NCI-H128 (cell line): Measurements from ENCODE around the gene RAB4B.
"Not testable (repeated sequence)": the region's sequence is repeated elsewhere in the genome, so short reads cannot be mapped to it uniquely, and the experiment has no call there.

Experiments used
- DNase-seq: peaks from one replicate; lab custom pipeline; 2025; ENCODE audit not compliant: unreplicated experiment; lab: John Stamatoyannopoulos, UW

RAB4B gene

DNA sequence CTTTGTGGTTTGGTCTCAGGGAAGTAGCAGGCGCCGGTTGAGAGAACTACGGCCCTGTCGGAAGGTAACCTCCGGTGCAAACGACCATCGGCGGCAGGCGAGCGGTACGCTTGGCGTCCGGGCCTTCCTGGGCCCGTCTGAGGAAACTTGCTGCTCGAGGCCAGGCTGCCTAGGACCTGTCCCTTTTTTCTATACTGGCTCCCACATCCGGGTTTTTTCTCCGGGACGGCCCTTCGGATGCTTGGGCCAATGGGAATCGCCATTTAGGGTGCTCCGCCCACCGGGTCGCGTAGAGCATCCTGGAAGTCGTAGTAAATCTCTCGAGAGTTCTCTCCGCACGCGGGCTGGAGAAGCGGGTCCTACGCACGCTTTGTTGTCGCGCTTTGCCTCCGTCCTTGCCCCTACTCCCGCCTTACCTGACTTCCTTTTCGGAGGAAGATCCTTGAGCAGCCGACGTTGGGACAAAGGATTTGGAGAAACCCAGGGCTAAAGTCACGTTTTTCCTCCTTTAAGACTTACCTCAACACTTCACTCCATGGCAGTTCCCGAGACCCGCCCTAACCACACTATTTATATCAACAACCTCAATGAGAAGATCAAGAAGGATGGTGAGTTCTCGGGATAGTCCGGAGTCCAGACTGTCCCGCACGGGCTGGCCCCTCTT, 27.0 kb upstream of the RAB4B start, which contains the start of gene SNRPA:
TSS of gene SNRPA (plus strand) at position 330 of the 664 bp plus-strand sequence. CDS start at position 536, 206 bp downstream.
- peak; percentile 97 for DNase-seq

DNA sequence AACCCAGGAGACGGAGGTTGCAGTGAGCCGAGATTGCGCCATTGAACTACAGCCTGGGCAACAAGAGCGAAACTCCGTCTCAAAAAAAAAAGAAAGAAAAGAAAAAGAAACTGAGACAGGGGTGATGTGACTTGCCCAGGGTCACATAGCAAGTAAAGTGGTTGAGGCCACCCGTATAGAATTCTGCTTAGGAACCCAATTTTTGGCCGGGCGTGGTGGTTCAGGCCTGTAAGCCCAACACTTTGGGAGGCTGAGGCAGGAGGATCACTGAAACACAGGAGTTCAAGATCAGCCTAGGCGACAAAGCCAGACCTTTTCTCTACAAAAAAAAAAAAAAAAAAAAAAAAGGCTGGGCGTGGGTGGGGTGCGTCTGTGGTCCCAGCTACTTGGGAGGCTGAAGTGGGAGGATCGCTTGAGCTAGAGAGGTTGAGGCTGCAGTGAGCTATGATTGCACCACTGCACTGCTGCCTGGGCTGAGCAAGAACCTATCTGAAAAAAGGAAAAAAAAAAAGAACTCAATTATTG, 25.7 kb upstream of the RAB4B start:
- DNase-seq = no peak

DNA sequence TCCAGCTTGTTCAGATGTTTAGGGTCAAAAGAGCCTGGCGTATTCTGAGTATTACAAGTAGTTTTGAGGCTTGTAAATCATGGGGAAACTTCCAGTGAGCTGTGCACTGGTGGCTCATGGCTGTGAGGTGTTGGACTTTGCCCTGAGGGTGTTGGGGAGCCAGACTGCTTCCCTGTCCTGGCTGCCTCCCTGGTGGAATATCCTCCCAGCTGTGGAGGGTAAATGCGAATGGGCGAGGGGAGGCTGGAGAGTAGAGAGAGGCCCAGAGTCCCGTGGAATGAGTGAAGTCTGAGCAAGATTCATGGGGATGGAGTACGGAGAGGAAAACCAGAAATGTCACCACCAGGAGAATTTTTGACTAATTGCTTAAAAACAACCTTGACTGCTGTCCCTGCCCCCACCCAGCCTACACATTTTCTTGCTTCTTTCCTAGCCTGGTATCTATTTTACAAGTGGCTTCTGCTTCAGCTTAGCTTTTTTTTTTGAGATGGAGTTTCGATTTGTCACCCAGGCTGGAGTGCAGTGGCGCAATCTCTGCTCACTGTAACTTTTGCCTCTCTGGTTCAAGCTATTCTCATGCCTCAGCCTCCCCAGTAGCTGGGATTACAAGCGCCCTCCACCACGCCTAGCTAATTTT, 23.3 kb upstream of the RAB4B start:
- no peak for DNase-seq

DNA sequence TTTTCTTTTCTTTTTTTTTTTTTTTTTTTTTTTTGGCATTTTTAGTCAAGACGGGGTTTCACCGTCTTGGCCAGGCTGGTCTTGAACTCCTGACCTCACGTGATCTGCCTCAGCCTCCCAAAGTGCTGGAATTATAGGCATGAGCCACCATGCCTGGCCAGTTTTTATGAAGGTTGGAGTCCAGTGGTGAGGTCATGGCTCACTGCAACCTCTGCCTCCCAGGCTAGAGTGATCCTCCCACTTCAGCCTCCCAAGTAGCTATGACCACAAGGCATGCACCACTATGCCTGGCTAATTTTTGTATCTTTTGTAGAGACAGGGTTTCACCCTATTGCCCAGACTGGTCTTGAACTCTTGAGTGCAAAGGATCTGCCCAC, 22.8 kb upstream of the RAB4B start:
- DNase-seq = no peak

DNA sequence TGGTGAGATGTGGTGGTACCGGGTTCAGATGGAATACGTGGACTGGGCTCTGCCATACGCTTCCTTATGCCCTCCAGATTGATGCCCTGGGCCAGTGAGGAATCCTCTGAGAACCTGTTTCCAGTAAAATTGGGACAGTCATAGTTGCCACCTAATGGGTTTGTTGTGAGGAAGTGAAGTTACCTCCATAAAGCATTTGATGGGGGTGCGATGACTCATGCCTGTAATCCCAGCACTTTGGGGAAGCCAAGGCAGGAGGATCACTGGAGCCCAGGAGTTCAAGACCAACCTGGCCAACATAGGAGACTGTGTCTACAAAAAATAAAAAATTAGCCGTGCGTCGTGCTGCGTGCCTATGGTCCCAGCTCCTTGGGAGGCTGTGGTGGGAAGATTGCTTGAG, 22.3 kb upstream of the RAB4B start:
- no peak for DNase-seq

DNA sequence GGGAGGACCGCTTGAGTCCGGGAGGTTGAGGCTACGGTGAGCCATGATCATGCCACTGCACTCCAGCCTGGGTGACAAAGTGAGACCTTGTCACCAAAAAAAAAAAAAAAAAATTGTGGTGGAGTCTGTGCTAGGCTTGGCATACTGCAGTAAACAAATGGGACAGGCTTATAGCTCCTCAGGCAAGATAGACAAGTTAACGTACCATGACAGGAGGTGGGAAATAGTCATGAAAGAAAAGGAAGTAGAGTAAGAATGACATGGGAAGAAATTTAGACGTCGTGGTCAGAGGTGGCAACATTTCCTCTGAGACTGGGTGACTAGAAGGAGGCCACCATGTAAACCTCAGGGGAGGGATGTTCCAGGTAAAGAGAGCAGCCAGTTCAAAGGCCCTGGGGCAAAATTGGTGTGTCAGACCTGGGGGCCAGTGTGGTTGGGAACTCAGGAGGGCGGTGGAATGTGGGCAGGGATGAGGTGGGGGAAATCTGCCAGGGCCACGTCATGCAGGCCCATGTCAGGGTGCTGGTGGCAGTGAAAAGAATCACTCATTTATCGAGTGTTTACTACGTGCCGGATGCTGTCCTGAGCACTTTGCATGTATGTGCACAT, 21.4 kb upstream of the RAB4B start:
- no peak for DNase-seq

DNA sequence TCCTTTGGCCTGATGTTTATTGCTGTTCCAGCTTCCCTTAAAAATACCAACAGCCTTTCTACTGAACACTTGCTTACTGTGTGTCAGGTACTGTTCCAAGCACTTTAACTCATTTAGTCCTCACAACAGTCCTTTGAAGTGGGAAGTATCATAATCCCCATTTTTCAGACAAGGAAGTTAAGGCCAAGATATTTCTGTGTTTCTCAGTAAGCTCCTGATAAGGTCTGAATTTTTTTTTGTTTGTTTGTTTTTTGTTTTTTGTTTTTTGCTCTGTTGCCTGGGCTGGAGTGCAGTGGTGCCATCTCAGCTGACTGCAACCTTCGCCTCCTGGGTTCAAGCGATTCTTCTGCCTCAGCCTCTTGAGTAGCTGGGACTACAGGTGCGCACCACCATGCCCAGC, 19.6 kb upstream of the RAB4B start:
- DNase-seq = no peak

DNA sequence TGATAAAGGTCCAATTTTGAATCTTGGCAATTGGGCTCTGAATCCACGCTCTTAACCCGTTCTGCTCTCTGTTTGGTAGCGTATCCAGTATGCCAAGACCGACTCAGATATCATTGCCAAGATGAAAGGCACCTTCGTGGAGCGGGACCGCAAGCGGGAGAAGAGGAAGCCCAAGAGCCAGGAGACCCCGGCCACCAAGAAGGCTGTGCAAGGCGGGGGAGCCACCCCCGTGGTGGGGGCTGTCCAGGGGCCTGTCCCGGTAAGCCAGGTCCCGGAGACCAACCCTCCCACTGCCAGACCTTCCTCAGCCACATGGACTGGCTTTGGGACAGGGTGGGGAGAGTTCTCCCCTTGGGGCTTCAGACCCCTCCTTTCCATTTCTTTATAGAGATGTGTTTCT, 18.7 kb upstream of the RAB4B start:
- no peak for DNase-seq

DNA sequence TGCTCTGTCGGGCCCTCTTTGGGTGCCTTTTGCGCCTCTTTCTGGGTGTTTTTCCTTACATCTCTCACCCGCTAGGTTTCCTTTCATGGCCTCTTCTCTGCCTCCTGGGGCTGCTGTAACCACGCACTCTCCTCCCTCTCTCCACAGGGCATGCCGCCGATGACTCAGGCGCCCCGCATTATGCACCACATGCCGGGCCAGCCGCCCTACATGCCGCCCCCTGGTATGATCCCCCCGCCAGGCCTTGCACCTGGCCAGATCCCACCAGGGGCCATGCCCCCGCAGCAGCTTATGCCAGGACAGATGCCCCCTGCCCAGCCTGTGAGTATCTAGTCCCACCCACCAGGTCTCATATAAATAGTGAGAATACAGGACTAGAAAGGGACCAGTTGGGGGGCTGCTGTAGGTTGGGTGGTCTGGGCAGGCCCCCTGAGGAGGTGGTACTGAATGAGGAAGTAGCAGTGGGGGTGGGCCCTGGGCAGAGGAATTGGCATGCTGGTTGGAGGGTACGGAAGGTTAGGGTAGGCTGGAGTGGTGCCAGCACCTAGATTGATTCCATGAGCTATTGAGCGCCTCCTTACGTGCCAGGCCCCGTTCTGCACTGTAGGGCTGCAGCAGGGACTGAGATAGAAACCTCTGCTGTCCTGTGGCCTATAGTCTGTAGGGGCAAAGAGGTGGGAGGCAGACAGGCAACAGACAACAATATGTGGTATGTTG, 15.1 kb upstream of the RAB4B start:
- no peak for DNase-seq

DNA sequence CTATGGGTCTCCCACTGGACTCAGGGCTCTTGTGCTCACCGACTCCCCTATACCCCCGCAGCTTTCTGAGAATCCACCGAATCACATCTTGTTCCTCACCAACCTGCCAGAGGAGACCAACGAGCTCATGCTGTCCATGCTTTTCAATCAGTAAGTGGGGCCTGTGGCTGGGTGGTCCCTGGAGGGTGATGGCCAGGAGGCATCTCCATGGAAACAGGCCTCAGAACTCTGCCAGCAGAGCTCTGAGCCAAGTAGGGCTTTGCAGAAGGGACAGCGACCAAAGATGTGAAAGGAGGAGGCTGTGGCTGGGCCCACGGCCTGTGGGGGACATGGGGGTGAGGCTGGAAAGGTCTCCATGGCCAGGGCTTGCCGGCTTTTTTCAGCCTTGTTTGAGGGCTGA, 14.5 kb upstream of the RAB4B start:
- DNase-seq = no peak

DNA sequence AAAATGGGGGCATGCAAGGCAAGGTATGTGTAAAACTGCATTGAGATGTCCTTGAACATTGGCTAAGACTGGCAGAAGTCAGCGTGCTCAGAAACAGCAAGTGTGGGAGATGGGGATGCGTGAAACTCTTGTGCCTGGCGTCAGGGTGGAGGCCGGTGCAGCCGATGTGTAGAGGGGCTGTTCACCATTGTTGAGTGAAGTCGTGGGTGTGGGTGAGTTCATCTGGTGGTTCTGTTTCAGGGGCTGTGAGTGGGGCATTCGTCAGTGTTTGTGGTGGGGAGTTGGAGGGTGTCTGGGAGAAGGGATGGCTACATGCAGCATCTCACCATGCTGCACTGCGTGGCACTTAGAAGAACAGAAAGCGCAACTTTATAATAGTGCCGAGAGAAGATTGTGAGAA, 14.1 kb upstream of the RAB4B start:
- no peak for DNase-seq

DNA sequence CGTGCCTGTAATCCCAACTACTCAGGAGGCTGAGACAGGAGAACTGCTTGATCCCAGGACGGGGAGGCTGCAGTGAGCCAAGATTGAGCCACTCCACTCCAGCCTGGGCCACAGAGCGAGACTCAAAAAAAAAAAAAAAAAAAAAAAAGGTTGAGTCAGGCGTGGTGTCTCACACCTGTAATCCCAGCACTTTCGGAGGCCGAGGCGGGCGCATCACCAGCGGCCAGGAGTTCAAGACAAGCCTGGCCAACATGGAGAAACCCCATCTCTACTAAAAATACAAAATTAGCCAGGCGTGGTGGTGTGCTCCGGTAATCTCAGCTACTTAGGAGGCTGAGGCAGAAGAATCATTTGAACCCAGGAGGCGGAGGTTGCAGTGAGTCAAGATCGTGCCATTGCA, 11.7 kb upstream of the RAB4B start:
- not testable (repeated sequence) for DNase-seq

DNA sequence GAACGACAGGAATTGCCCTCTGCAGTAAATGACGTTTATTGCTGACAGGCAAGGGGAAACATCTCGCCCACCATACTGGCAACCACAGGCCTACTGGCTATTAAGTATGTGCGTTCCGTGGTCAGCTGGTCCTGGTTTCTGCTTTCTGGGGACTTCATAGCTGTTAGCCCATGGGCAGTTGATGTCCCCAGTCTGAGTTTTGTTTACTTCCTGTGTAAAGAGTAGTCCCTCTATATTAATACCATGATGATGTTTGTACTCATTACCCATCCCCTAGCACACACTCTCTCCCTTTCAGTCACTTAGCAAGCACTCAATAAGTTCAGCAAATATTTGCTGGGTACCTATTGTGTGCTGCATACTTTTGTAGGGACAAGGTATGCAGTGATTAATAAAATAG, 9.2 kb upstream of the RAB4B start:
- no peak for DNase-seq

DNA sequence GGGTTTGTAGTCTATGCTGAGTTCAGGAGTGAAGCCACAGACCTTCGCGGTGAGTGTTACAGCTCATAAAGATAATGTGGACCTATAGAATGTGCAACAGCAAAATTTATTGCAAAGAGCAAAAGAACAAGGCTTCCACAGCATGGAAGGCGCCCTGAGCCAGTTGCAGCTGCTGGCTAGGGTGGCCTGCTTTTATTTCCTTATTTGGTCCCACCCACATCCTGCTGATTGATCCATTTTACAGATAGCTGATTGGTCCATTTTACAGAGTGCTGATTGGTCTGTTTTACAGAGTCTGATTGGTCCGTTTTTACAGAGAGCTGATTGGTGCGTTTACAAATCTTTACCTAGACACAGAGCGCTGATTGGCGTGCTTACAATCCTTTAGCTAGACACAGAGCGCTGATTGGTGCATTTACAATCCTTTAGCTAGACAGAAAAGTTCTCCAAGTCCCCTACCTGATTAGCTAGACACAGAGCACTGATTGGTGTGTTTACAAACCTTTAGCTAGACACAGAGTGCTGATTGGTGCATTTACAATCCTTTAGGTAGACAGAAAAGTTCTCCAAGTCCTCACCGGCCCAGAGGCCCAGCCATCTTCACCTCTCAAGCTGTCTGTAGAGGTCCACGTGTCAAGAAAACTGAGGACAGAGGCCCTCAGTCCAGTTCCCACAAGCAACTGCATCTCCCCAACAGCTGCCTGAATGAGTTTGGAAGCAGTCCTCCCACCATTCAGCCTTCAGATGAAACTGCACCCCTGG, 6.8 kb upstream of the RAB4B start:
- DNase-seq = not testable (repeated sequence)

DNA sequence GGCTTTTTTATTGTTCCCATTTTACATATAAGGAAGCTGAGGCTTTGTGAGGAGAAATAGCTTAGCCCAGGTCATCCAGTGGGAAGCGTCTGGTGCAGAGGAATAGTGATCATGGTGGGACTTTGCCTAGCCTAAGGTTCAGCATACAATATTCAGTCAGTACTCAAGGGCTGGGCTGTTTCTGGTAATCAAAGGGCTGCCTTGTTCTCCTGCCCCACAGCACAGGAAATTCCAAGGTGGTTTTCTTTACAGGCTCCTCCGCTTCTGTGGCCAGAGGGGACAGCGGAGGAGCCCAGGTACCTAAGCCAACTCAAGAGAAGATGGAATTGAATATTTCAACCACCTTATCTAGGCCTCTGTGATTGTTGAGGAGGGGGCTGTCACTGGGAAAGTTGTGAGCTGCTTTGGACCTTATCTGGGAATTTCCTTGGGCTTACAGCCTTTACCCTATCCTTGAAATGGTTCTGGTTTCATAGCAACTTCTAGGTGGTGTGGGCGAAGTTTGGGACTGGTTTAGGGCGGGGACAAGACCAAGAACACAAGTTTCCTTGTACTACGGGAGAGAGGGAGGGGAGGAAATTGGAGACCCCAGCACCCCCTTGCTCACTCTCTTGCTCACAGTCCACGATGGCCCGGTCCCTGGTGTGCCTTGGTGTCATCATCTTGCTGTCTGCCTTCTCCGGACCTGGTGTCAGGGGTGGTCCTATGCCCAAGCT, 3.0 kb upstream of the RAB4B start, which contains the start of gene MIA:
TSS of gene MIA (plus strand) at position 606 of the 716 bp plus-strand sequence. CDS start at position 628, 22 bp downstream.
- DNase-seq = no peak

DNA sequence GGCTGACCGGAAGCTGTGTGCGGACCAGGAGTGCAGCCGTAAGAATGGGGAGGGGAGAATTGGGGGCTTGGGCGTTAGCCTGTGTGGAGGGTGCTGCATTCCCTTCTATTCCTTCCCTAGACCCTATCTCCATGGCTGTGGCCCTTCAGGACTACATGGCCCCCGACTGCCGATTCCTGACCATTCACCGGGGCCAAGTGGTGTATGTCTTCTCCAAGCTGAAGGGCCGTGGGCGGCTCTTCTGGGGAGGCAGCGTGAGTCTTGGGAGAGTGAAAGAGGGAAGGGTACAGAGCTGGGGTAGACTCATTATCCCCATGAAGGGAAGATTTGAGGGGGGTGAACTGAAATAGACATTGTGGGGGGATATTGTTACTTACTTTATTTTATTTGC, 2.4 kb upstream of the RAB4B start:
- no peak for DNase-seq

DNA sequence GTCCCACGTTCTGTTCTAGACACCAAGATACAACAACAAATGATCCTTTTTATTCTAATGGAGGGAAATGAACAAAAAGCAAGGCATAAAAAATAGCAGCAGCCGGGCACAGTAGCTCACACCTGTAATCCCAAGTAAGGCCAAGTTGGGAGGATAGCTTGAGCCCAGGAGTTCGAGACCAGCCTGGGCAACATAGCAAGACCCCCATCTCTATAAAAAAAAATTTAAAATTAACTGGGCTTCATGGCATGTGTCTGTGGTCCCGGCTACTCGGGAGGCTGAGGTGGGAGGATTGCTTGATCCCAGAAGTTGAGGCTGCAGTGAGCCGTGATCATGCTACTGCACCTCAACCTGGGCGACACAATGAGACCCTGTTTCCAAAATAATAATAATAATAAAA, 1.7 kb upstream of the RAB4B start:
- DNase-seq = no peak

DNA sequence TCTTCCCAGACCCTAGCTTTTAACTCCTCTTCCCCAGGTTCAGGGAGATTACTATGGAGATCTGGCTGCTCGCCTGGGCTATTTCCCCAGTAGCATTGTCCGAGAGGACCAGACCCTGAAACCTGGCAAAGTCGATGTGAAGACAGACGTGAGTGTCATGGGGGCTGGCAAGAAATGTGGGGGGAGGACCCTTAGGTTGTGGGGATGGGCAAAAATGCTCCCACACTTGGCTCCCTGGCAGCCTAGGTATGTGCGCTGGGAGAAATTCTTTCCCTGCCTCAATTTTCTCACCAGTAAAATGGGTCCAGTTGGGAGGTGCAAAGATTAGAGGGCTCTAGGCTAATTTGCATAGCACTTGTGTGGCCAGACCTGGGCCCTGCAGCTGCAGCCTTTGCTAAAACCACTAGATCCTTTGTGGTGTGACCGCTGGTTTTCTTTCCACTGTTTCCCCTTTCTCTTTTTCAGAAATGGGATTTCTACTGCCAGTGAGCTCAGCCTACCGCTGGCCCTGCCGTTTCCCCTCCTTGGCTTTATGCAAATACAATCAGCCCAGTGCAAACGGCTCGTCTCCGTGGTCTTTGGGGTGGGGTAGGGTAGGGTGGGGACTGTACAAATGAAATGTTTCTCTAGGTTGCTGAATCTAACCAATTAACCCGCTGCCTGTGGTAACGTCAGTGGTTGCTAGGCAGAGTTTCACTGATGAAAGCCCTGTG, 959 bp upstream of the RAB4B start:
- peak; percentile 80 for DNase-seq

DNA sequence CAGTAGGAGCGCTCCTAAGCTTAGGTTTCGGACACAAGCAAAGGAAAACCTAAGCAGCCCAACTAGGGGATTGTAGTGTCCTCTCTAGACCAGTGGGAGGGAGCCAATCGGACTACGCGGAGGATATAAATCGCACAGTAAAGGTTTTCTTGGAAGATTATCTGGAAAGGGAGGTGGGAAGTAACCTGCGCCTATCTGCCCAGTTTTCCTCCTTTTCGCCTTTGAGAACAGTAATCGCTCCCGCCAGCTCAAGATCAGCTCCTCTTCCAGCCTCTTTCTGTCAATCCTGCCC, 456 bp upstream of the RAB4B start:
- no peak for DNase-seq
